ENCODE data around the gene PITPNC1.

DNA sequence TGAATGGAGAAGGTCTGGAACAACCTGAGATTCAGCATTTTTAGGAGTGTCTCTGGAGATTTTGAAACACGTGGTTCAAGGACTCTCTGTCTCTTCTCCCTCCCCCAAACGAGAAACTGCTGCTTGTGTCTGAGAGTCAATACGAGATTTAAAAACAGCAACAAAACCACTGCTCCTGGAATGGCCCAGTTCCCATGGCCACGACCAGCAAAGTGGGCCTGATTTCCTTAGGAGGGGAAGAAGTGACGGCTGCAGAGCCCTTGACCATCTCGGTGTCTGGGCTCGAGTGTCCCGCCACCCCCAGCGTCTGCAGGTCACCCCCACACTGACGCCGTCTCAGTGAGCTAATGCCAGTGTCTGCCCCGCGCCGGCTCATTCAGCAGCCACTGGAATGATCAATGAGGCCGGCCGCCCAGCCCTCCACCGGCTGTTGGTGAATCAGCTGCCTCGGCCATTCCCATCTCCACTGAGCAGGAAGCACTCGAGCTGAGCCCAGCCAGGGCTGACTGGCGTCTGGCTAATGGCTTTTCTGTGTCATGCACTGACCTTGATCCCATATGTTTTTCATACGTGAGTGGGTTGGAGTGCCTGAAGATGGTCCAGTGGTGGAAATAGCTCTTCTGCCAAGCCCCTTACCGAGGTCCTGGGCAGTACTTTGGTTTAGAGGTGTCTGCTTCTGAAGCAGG, 151.8 kb downstream of the PITPNC1 start:
- TF ChIP-seq, protein P1, sequence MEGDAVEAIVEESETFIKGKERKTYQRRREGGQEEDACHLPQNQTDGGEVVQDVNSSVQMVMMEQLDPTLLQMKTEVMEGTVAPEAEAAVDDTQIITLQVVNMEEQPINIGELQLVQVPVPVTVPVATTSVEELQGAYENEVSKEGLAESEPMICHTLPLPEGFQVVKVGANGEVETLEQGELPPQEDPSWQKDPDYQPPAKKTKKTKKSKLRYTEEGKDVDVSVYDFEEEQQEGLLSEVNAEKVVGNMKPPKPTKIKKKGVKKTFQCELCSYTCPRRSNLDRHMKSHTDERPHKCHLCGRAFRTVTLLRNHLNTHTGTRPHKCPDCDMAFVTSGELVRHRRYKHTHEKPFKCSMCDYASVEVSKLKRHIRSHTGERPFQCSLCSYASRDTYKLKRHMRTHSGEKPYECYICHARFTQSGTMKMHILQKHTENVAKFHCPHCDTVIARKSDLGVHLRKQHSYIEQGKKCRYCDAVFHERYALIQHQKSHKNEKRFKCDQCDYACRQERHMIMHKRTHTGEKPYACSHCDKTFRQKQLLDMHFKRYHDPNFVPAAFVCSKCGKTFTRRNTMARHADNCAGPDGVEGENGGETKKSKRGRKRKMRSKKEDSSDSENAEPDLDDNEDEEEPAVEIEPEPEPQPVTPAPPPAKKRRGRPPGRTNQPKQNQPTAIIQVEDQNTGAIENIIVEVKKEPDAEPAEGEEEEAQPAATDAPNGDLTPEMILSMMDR (conservative IDR thresholded peaks at IDR 0.05 in 1 of 2, IDR thresholded peaks at IDR 0.05 in 1 of 2; ENCODE audit: extremely low read depth in 1 of 2, insufficient read depth in 1 of 2, low read depth in 1 of 2, low read length in 2 of 2), result no peak
- no peak for TF ChIP-seq EZH2 (IDR thresholded peaks at IDR 0.05; ENCODE audit: borderline replicate concordance, low read length)
